ENCODE measurements around the gene SCCPDH. TPM values are rescaled to one million over a fixed set of nuclear protein-coding genes. Genes with fewer than 3 reads are reported as not detected.
A peak's percentile ranks its signal among the peaks of the same experiment; 100 is the strongest.
"Not testable (repeated sequence)": the region's sequence is repeated elsewhere in the genome, so short reads cannot be mapped to it uniquely, and the experiment has no call there.

SCCPDH gene
- polyA plus RNA-seq, 12 donors = 26.6 to 44.8 (median 38.1) TPM; not detected in 1

GRCh38 chr1:246698466-246699094, 25.6 kb upstream of the SCCPDH start:
- DNase-seq = no peak

GRCh38 chr1:246699095-246699735, 25.0 kb upstream of the SCCPDH start:
- DNase-seq = peak; percentile 86

- no peak for DNase-seq
Measured at GRCh38 chr1:246703581-246703980, 20.6 kb upstream of the SCCPDH start.

- peak; percentile 27 for DNase-seq
Measured at GRCh38 chr1:246705368-246705767, 18.8 kb upstream of the SCCPDH start.

GRCh38 chr1:246708166-246708565, 16.0 kb upstream of the SCCPDH start:
- no peak for DNase-seq

- DNase-seq = no peak
Measured at GRCh38 chr1:246709196-246709595, 15.0 kb upstream of the SCCPDH start.

GRCh38 chr1:246709835-246710234, 14.4 kb upstream of the SCCPDH start:
- no peak for DNase-seq

GRCh38 chr1:246711548-246712003, 12.6 kb upstream of the SCCPDH start:
- DNase-seq = no peak

GRCh38 chr1:246712428-246712827, 11.8 kb upstream of the SCCPDH start:
- DNase-seq = not testable (repeated sequence)

GRCh38 chr1:246719361-246719760, 4.8 kb upstream of the SCCPDH start:
- not testable (repeated sequence) for DNase-seq

GRCh38 chr1:246720814-246721213, 3.4 kb upstream of the SCCPDH start:
- DNase-seq = not testable (repeated sequence)

GRCh38 chr1:246722720-246723119, 1.5 kb upstream of the SCCPDH start:
- no peak for DNase-seq

GRCh38 chr1:246724731-246725095, 504 bp downstream of the SCCPDH start:
- peak; percentile 61 for DNase-seq

- DNase-seq = no peak
Measured at GRCh38 chr1:246725191-246725590, 982 bp downstream of the SCCPDH start.

GRCh38 chr1:246726255-246726679, 2.1 kb downstream of the SCCPDH start:
- no peak for DNase-seq

GRCh38 chr1:246726881-246727280, 2.7 kb downstream of the SCCPDH start:
- DNase-seq = no peak

- DNase-seq = no peak
Measured at GRCh38 chr1:246727594-246727993, 3.4 kb downstream of the SCCPDH start.

- no peak for DNase-seq
Measured at GRCh38 chr1:246728311-246728710, 4.1 kb downstream of the SCCPDH start.

- DNase-seq = not testable (repeated sequence)
Measured at GRCh38 chr1:246729040-246729439, 4.8 kb downstream of the SCCPDH start.

GRCh38 chr1:246730839-246731238, 6.6 kb downstream of the SCCPDH start:
- no peak for DNase-seq

GRCh38 chr1:246731873-246732272, 7.7 kb downstream of the SCCPDH start:
- not testable (repeated sequence) for DNase-seq

- DNase-seq = no peak
Measured at GRCh38 chr1:246733704-246734103, 9.5 kb downstream of the SCCPDH start.

GRCh38 chr1:246734866-246735265, 10.7 kb downstream of the SCCPDH start:
- DNase-seq = no peak

GRCh38 chr1:246735735-246736134, 11.5 kb downstream of the SCCPDH start:
- DNase-seq = no peak

All from muscle of arm (tissue), 12 donors.